NCI-H69 (cell line): Measurements from ENCODE around the gene PAPSS2.
"Not testable (repeated sequence)": the region's sequence is repeated elsewhere in the genome, so short reads cannot be mapped to it uniquely, and the experiment has no call there.

Source experiments
- DNase-seq: peaks from one replicate; lab custom pipeline; 2025; lab: John Stamatoyannopoulos, UW

PAPSS2 gene

DNA sequence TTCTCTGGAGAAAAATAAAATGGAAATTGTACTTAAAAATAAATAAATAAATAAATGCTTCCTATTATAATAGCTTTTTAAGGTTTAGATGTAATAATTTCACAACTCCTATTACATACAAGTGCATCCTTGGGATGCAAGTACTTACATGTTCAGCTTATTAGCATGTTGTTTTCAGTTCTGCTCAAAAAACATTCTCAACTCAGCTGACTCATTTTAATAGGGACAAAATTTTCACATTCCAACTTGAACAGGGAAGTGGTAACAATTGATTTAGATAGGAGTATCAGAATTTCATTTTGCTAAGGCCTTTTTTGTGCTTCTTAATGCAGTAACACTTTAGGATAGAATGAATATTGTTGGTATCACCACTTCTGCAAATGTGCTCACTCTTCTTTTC lies 16.7 kb upstream of the PAPSS2 start:
- DNase-seq: no peak

DNA sequence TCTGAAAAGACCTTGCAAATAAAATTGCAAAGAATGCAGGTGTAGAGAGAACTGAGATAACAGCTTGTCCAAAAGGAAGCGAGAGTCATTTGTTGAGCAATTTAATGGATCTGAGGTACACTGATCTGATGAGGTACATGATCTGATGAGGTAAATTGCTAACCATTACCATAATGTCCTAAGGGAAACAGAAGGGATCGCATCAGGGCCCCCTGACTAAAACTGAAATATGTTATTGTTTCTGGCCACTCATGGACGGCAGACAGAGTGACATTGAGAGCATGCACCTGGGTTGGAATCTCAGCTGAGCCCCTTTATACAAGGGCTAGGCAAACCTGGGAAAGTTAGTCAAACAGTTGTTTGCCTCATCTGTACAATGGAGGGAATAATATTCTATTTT lies 15.8 kb upstream of the PAPSS2 start:
- DNase-seq: no peak

DNA sequence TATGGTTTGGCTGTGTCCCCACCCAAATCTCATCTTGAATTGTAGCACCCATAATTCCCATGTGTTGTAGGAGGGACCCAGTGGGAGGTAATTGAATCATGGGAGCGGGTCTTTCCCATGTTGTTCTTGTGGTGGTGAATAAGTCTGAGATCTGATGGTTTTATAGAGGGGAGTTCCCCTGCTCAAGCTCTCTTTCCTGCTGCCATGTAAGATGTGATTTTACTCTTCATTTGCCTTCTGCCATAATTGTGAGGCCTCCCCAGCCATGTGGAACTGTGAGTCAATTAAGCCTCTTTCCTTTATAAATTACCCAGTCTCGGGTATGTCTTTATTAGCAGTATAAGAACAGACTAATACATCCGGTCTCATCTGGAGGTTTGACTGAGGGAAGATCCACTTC lies 15.2 kb upstream of the PAPSS2 start:
- DNase-seq: not testable (repeated sequence)

DNA sequence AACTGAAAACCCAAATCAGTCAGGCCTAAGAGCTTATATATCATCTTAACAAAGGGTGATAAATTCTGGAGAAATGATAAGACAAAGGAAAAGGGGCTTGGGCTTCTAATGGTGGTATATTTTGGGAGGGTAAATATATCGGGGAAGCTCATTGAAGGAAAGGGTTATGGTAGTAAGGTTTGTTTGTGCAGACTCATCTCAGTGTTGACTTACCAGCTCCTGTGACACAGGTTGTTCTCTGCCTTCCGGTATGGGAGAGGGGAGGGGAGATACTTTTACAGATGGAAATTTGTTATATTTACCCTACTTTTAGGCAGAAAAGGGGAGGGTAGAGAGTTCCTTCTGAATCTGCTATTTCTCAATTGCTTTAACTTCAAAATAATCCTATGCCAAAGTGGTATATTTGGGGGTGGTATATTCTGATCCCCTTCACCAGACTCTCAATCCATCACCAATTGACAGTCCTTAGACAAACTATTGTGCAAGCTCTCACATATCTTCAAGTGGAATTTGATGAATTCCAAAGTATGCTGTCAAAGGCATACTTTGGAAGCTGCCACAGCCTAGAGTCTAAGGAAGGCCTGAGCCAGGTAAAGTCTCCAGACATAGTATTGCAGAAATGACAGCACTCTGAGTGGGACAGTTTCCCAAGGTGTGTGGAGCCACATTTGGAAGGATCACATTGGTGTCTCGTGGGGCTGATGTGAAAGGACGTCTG lies 13.3 kb upstream of the PAPSS2 start:
- no peak for DNase-seq

DNA sequence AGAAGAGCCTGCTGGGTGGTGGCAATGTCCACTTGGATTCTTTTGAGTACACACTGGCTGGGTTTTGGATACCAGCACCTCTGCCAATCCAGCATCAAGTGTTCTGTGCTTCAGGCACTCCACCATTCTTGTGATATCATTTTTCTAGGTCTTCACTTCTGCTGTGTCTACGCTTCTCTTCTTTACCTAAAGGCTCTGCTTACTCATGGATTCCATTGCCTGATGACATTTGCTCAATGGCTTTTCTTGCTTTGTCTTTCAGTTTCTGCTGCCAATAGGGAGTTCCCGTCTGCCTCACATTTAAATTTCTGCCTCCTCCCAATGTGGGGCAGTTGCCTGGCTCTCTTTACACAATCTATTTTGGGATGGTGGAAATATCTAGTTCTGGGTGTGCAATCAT lies 12.7 kb upstream of the PAPSS2 start:
- DNase-seq: no peak

DNA sequence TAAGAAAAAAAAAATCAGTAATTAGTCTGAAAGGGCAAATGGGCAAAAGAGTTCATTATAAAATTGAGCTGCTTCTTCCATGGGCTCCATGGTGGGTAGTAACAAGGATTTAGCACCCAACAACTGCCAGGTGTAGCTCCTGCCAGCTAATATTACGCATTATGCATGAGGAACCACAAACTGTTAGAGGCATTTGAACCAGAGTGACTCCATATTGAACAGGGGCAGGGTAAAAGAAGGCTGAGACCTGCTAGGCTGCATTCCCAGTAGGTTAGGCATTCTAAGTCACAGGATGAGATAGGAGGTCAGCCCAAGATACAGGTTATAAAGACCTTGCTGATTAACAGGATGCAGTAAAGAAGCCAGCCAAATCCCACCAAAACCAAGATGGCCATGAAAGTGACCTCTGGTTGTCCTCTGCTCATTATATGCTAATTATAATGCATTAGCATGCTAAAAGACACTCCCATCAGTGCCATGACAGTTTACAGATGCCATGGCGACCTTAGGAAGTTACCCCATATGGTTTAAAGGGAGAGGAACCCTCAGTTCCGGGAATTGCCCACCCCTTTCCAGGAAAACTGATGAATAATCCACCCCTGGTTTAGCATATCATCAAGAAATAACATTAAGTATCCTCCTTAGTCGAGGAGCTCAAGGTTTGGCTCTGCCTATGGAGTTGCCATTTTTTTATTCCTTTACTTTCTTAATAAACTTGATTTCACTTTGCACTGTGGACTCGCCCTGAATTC lies 8.7 kb upstream of the PAPSS2 start:
- DNase-seq: no peak

DNA sequence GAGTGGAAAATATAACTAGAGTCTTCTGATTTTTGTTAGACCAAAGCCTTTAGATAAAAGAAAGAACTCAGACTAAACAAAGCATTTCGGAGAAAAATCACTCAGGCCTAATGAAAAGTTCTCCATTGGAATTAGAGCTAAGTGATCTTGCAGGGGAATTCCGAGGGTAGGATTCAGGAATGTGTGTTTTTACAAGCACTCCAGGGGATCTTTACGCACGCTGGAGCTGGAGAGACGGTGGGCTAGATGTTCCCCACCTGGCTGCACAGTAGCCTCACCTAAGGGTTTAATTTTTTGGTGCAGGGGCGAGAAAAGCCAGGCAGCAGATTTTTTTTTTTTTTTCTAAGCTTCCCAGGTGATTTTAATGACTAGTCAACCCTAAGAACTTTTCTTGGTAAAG lies 7.9 kb upstream of the PAPSS2 start:
- DNase-seq: no peak

DNA sequence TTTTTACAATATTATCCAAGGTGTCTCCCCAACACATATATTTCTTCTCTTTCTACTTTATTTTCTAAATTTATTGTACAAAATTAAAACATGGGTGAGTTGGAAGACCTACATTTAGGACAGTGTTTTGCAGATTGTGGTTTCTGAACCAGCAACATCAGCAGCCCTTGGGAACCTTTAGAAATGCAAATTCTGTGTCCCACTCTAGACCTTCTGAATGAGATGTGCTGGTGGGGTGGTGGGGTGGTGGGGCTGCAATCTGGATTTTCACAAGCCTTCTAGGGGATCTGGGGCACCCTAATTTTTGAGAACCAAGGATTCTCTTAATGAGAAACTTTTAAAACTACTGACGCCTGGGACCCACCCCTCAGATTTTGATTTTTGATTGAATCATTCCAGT lies 7.4 kb upstream of the PAPSS2 start:
- no peak for DNase-seq

DNA sequence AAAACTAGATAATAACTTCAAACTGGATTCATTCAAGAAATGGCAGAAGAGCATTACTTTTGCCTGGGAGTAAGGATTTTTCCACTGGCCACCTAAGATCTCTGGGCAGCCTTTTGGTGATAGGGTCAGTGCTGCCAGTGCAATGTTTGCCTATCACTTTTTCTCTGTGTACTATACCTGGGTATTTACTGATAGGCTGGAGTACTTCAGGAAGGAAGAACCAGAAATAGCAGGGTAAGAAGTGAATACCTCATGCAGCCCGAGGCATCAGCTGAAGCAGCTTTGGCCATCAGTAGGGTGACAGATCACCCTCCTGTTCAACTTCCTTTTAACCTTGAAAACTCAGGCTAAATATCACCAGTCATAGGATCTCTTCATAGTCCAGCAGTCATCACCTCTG lies 5.5 kb upstream of the PAPSS2 start:
- peak; percentile 14 for DNase-seq

DNA sequence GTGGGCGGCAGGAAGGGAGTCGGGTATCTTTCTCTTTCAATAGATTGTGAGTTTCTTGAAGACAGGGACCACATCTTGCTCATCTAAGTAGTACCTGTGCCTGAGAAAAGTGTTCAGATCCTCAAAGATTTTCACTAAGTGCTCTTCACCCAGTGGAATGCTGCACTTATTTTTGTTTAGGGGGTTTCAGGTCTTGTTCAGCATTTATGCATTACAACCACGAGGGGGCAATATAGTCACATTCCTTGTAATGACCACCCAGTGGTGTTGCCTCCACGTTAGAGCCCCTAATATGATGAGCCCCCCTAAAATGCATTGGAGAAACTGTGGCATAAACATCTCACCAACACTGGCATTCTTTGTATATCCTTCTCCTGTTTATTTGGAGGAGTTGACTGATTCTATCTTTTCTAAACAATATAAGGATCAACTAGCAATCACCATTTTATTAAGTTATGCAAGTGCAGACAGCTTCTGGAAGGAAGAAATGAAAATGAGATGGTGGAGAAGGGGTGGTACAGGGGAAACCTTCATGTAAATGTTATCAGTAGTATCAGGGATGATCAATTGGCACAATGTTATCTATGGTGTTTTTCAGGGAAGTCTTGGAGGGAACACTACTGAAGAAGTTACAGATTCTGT lies 3.1 kb upstream of the PAPSS2 start:
- peak; percentile 57 for DNase-seq

DNA sequence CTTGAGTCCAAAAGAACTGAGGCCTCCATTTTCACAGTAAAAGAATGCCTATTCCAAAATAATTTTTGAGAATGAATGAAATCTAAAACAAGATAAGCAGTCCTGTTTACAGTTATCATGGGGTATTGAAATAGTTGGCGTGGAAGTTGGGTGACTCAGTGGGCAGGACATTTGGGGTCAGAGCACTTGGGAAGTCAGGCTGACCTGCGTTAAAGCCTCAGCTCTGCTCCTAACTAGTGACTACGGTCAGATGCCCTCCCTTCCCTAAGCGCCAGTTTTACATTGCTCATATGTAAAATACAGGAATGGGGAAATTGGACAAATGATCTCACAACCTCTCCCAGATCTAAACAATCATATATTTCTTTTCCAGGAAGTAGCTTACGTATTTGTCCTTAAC lies 2.3 kb upstream of the PAPSS2 start:
- no peak for DNase-seq

DNA sequence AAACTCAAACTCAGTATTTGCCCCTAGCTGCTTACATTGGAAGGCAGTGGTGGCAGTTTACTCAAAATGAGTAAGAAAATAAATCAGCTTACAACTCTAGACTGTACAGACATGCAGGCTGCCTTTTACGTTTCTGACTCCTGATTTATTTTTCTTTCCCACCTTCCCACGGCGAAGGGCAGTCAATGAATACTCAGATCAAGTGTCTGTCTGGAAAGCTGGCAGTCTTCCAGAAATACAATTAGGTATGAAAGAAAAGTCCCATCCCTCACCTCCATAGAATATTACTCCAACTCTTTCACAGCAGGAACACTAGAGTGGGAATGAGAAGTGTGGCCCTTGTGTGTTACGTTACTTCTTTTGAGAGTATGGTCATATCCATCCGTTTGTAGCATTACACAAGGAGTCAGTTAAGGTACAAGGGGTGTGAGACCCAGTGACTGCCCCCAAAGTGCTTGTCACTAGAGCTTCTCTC lies 1.3 kb upstream of the PAPSS2 start:
- peak; percentile 92 for DNase-seq

DNA sequence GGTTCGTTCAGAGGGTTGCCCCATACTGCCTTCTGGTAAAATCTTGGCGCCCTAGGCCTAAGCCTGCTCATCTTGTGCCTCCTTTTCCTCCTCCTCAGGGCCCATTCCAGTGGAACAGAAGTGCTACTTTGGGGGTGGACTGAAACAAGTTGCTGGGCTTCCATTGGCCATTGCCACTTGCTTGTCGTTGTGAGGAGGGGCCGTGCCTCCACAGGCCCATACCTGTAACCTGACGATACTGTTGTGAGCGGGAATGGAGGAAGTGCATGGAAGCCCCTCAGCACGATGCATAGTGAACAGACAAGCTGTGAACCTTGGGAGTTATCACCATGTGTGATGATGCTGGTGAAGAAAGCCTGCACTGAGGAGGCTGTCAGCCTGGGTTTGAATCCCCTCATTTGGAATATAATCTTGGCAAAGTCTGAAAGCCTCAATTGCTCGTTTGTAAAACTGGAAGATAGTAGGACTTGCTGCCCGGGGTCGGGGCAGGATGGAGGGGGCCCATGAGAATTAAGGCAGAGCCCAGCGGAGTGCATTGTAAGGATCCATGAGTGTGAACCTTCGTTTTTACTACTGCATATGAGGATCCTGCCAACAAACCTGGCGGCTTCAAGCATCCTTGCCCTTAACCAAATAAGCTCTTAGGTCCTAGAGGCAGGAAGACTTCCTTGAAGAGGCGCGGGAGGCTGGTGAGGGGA lies 671 bp upstream of the PAPSS2 start:
- DNase-seq: peak; percentile 36

DNA sequence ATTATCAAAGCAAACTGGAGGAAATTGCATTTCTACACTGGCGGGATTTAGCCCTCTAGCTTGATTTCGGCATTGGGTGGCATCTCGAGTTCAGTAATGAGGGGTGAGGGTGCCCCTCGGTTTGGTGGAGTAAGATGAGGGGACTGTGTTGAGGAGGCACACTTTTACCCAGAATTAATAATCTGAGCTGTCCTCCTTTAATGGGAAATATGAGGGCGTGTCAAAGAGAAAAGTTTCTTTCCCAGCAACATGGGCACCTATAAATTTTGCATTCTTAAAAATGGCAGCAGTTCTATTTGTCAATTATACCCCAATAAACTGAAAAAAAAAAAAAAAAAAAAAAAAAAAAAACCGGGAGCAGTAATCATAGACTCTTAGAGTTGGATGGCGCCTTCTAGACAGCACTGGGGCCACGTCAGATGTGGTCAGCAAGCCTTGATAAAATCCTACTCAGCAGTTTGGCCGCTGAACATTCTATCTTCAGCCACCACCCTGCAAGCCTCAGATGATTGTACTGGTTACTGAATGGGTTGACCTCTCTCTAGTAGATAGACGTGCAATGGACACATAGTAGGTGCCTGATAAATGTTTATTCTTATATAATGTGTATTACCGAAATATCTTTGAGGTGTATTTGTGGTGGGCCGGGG lies 931 bp downstream of the PAPSS2 start:
- DNase-seq: peak; percentile 6

DNA sequence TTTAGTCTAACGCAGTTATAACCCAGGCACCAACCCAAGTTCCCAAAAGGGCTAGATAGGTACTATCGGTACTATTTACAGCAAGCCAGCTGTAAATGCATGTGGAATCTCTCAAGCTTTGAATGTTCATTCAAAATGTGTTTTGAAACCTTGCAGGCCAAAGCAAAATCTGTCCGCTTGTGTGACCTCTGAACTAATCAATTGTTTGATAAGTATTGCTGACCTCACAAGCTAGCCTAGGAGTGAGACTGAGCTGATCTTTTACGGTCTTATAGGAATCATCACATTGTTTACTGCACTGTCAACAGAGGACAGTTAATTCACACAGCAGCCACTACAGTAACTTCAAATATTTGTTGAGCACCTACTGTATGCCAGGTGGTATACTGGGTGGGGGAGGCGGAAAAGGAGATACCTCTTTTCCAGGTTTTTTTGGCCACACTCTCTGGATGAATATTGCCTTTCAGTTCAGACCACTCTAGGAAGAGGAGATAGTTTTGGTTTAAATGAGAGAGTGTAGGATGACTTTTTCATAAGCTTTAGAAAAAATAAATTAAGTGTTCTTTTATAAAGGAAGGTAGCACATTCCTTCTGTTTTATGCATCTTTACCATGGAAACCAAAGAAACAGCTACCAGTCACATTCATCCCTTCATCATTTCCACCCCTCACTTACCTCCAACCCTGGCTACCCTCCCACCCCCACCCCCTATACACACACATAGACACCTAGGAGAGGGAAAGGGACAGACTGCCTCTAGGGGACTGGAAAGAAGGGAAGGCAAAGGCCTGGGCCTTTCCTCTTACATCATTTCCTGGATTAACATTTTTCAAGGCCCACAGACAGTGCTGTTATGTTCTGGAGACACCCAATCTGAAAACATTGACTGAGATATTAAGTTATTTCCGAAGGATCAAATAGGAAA lies 2.4 kb downstream of the PAPSS2 start:
- no peak for DNase-seq

DNA sequence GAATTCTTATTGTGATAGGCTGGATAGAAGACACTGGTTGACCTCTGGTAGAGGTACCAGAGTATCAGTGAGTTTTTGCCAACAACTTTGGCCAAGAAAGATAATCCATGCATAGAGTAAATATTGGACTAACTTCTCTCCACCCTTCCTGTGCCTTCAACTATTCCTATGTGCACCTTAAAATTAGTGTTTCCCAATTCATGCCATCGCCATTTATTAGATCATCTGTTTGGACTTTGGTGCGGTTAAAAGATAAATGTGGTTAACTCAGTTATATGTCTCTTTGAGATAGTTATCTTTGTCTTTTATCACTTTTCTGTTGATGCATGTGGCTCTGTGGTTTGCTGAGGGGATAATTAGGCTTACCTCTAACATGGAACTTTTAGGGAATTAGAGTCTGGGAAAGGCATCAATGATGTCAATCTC lies 4.6 kb downstream of the PAPSS2 start:
- DNase-seq: no peak

DNA sequence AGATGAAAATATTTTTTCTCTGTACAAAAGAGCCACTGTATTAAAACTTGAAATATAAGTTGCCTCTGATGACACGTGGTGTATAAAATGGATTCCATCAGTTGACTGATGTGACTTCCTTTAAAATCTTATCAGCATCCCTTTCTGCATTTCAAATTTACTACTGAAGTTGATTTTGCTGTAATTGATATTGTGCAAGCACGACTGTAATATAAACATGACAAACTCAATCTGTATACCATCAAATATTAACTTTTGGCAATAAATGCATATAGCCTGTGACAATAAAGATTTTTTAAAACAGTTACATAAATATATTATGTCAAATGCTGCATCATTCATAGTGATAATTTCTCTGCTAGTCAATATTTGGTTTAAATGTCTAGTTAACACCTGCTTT lies 7.8 kb downstream of the PAPSS2 start:
- DNase-seq: no peak

DNA sequence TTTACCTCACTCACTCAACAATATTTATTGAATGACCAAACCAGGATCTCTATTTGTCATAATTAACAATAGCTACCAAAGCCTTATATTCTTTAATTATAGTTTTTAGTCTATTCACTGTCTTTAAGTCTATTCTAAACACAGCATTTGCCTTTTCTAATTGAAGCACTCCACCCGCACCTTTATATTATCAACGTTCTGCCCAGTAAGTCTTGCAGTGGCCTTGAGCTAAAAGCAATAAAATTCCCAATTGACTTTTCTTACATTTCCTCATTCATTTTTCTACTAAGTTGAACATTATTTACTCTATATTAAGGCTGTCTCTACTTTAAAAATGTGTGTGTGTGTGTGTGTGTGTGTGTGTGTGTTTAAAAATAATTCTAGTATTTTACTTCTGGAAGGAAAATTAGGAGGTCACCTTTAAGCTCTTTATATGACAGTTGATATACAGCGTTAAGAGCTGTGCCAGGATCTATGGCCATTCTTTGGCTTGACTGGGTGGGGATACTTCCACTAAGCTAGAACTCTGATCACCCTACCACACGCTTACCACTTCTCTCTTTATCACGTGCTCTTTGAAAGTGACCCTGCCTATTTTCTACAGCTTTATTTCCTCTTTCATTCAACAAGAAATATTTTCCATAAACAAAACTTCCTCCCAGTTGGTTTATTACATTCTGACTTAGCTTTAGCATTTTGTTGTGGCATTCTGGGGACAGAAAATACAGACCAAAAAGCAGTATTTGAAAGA lies 8.8 kb downstream of the PAPSS2 start:
- peak; percentile 73 for DNase-seq

DNA sequence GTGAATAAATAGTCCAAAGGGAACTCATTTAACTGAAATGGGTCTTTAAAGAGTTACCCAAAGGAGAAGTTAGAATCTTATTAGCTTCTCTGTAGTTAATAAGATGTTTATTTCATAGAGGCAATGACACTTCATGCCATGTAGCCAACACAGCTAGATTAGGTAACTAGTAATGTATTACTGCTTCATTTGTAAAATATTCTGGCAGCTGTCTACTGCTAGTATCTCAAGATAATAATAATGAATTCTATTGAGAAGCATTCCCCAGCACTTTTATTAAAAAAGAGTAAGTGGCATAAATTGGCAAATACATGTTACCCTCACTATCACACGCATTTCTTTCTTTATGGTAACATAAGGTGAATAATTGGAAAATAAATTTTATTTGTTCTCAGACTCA lies 10.1 kb downstream of the PAPSS2 start:
- no peak for DNase-seq

DNA sequence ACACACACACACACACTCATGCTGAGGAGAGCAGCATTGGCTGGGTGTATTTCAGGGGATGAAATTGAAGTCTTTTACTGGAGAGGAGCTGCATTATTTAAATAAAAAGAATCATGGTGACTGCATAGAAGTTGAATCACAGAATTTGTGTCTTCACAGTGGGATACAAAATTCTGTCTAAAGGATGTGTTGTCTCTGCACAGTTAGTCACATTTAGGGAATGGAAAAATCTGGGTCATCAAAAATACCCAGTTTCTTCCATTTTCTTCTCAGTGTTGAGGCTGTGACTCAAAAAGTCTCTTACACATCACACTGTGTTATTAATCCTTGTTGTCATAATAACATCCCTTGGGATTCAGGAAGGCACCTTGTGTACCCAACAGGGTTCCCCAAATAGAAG lies 10.9 kb downstream of the PAPSS2 start:
- no peak for DNase-seq
